OCI-LY1 (cell line): Measurements from ENCODE around the gene CTSH.

Source experiments
- EZH2 ChIP-seq: fragments of 200-600 bp; sonication (generic), shearing (Covaris generic); IDR thresholded peaks from 2 replicates; pipeline ENCODE4 v1.8.0; 2017; ENCODE audit warnings: borderline replicate concordance, mixed run types, mild to moderate bottlenecking, antibody characterized with exemption, low read length, moderate library complexity, mixed read lengths
- TF ChIP-seq, protein P1 (sequence below): fragments of 200-600 bp; sonication (generic), shearing (Covaris generic); IDR thresholded peaks from 2 replicates; pipeline ENCODE4 v1.5.1; 2017; ENCODE audit warnings: mild to moderate bottlenecking, antibody characterized with exemption, low read length, moderate library complexity, mixed read lengths

GRCh38 chr15:78977591-78978347 is 32.9 kb upstream of the CTSH start:
- TF ChIP-seq, protein P1, sequence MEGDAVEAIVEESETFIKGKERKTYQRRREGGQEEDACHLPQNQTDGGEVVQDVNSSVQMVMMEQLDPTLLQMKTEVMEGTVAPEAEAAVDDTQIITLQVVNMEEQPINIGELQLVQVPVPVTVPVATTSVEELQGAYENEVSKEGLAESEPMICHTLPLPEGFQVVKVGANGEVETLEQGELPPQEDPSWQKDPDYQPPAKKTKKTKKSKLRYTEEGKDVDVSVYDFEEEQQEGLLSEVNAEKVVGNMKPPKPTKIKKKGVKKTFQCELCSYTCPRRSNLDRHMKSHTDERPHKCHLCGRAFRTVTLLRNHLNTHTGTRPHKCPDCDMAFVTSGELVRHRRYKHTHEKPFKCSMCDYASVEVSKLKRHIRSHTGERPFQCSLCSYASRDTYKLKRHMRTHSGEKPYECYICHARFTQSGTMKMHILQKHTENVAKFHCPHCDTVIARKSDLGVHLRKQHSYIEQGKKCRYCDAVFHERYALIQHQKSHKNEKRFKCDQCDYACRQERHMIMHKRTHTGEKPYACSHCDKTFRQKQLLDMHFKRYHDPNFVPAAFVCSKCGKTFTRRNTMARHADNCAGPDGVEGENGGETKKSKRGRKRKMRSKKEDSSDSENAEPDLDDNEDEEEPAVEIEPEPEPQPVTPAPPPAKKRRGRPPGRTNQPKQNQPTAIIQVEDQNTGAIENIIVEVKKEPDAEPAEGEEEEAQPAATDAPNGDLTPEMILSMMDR, result no peak
- no peak for TF ChIP-seq EZH2
